Measurements from ENCODE around the gene MRPS22. TPM values are rescaled to one million over a fixed set of nuclear protein-coding genes. Genes with fewer than 3 reads are reported as not detected.

Gene MRPS22
- total and polyA plus RNA-seq, 2 of the 8 experiments (the other 6 are each of a cell fraction or from before 2014, with no cell fraction given) = 28.3 to 45.8 TPM

DNA sequence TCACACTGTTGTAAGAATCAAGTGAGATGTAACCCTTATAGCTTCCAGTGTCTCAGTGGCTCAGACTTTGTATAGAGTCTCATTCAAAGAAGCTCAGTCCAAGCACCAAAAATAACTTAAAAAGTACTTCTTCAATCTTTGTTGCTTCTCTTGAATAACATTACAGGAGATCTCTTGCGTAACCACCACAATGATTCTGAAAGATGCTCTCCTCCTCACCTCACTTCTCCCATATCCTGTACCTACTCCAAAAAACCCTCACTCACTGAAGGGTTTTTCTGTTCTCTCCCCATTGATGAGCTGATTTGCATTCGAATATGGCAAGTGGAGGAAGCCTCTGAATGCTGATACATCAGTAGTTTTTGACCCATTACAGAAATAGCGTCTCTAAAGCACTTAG lies 39.4 kb upstream of the MRPS22 start:
- DNase-seq (ENCODE audit: low read depth in 1 of 2, low spot score in 2 of 2) (no peak), FAIRE-seq (no peak)
- TF ChIP-seq CEBPB (IDR thresholded peaks at IDR 0.05; ENCODE audit: low read depth, low read length) (peak; percentile 52; the same call in 1 of the 2 replicates), CHD2 (IDR thresholded peaks at IDR 0.05; ENCODE audit: low read length) (no peak)
- Histone ChIP-seq H3K36me3 (ENCODE audit: control insufficient read depth in 2 of 4, insufficient read depth in 4 of 4, low read length in 3 of 4) (no peaks in the 10 kb centered on the region), H2BK12ac (ENCODE audit: low read depth, low read length) (no peak overlapping the region), H2AK5ac (ENCODE audit: low read depth, low read length) (no peak overlapping the region), H3K9me3 (ENCODE audit: insufficient read depth in 2 of 2, low read depth in 1 of 2, low read length in 1 of 2) (no peaks in the 10 kb centered on the region), H3K4ac (replicated peaks; ENCODE audit: insufficient read length, low read depth, low read length) (no peak overlapping the region), H4K5ac (ENCODE audit: insufficient read length, low read depth, low read length) (no peak overlapping the region), H4K91ac (replicated peaks; ENCODE audit: insufficient read length, low read length) (no peak overlapping the region), H3K18ac (ENCODE audit: extremely low read depth, low read length) (no peak overlapping the region), H2BK120ac (replicated peaks; ENCODE audit: low read depth, low read length) (no peak overlapping the region), H3K4me3 (ENCODE audit: extremely low read depth in 1 of 4, insufficient read depth in 2 of 4, low read depth in 3 of 4, low read length in 4 of 4) (no peak overlapping the region), H3K4me1 (replicated peaks in 1 of 4; ENCODE audit: control insufficient read depth in 3 of 4, insufficient read depth in 4 of 4, low read length in 3 of 4) (peaks cover 0 to 4% (median 0%) of the 10 kb centered on the region in 4 experiments; a peak in 4 of 7 replicates), H2AFZ (ENCODE audit: low read length) (no peak overlapping the region), H3K27ac (ENCODE audit: low read depth, low read length) (no peak overlapping the region), H2BK20ac (ENCODE audit: low read length) (no peak overlapping the region), H3K23me2 (ENCODE audit: low read depth, low read length) (no peaks in the 10 kb centered on the region), H3K79me2 (ENCODE audit: control insufficient read depth in 1 of 2, insufficient read depth in 2 of 2, low read length in 2 of 2) (no peaks in the 10 kb centered on the region), H3K56ac (replicated peaks; ENCODE audit: insufficient read length, low read depth, low read length) (no peak overlapping the region), H3K27me3 (replicated peaks in 1 of 4; ENCODE audit: control insufficient read depth in 3 of 4, extremely low read depth in 1 of 4, insufficient read depth in 3 of 4, low read length in 3 of 4) (no peaks in the 10 kb centered on the region), H4K20me1 (replicated peaks in 1 of 2; ENCODE audit: control insufficient read depth in 1 of 2, insufficient read depth in 2 of 2, low read length in 2 of 2) (no peaks in the 10 kb centered on the region), H3K23ac (ENCODE audit: insufficient read length) (no peak overlapping the region), H3K9ac (replicated peaks in 1 of 4; ENCODE audit: extremely low read depth in 1 of 4, low read depth in 3 of 4, low read length in 3 of 4) (no peak overlapping the region), H3K4me2 (ENCODE audit: insufficient read depth in 1 of 2, low read depth in 2 of 2, low read length in 2 of 2) (no peak overlapping the region), H2BK15ac (ENCODE audit: low read length) (no peak overlapping the region), H2BK5ac (ENCODE audit: low read depth, low read length) (no peak overlapping the region), H3K14ac (ENCODE audit: insufficient read length) (no peak overlapping the region), H4K8ac (ENCODE audit: extremely low read depth, insufficient read depth, low read length) (no peak overlapping the region), H3K79me1 (ENCODE audit: low read depth, low read length) (no peaks in the 10 kb centered on the region)
- ChIA-PET CTCF (ENCODE audit: partially characterized antibody) (interaction anchor here (1.5 to 12.6 kb wide), 2 partner anchors 12 to 193 kb away, joined by 3 to 103 read pairs; no protein-coding TSS in a partner anchor), POLR2A (ENCODE audit: partially characterized antibody) (no interaction called here)
- 79% methylated on average over 3 of the region's 3 CpGs; no CpG with 5 or more reads in 1 of the 2 experiments for WGBS, 2 experiments (ENCODE audit: extremely low coverage in 1 of 2, insufficient coverage in 1 of 2, insufficient read length in 1 of 2, insufficient replicate concordance in 2 of 2, low coverage in 1 of 2, low lambda C conversion rate in 2 of 2, missing lambda C conversion rate in 1 of 2)

All from H1 (cell line).